ENCODE data around the gene BFSP1. TPM values are rescaled to one million over a fixed set of nuclear protein-coding genes. Genes with fewer than 3 reads are reported as not detected.
A peak's percentile ranks its signal among the peaks of the same experiment; 100 is the strongest.

BFSP1 gene
- 0.76 and 0.80 TPM in 2 replicates for total RNA-seq

DNA sequence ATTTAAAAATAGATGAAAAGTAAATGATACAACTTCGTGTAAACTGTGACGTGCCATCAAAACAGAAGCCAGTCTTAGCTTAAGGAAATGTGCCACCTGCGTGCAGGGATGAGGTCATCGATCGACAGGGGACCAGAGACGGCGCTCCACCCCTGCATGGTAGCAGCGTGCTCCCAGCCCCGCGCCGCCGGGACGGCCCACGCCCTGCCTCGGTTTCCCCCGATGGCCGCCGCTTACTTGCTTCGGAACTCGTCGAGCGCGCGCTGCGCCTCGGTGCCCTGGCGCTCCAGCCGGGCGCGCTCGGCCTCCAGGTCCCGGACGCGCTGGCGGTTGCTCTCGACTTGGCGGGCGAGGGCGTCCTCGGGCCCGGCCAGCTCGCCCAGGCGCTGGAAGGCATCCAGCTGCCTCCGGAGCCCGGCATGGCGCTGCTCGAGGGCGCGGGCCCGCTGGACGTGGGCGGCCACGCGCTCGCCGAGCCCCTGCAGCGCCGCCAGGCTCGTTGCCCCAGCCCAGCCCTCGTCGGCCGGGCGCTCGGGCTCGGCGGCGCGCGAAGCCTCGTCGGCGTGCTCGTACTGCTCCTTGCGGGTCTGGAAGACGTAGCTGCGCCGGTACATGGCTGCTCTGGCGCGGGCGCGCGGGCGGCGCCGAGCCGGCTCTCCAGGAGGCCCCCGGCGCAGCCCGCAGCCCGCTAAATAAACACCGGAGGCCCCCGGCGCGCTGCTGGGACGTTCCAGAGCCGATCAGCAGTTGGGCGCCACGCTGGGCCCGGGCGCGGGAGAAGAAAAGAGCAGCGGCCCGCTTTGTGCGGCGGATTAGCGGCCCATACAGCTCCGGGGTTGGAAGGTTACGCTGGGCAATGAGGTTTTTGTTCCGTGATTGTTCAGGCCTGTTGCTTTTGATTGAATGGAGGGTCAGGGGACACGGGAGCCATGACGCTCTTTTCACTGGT, at the start of gene BFSP1:
TSS of gene BFSP1 (minus strand) at position 664 of the 949 bp plus-strand sequence. CDS start at position 614, 50 bp downstream.
- H3K36me3 Mint-ChIP-seq (ENCODE audit: low read depth), result peaks cover 3% of the 10 kb centered on the region
- peak within 1 kb of the TSS; percentile 95 for H3K27ac Mint-ChIP-seq
- intact Hi-C loops (cut with micrococcal nuclease), result loop anchor here (1.0 to 10.0 kb wide), 4 partner anchors 26 to 604 kb away; partner anchors contain the start of genes DSTN, KAT14, MGME1 and PET117
- H3K4me3 Mint-ChIP-seq, result peak within 1 kb of the TSS; percentile 88
- peaks cover 12% of the 10 kb centered on the region for H3K27me3 Mint-ChIP-seq (ENCODE audit: insufficient read depth)
- H3K9me3 Mint-ChIP-seq, result no peaks in the 10 kb centered on the region
- peak; percentile 44 for DNase-seq (ENCODE audit: low spot score)
- peaks cover 30% of the 10 kb centered on the region for H3K4me1 Mint-ChIP-seq (ENCODE audit: low read depth)

DNA sequence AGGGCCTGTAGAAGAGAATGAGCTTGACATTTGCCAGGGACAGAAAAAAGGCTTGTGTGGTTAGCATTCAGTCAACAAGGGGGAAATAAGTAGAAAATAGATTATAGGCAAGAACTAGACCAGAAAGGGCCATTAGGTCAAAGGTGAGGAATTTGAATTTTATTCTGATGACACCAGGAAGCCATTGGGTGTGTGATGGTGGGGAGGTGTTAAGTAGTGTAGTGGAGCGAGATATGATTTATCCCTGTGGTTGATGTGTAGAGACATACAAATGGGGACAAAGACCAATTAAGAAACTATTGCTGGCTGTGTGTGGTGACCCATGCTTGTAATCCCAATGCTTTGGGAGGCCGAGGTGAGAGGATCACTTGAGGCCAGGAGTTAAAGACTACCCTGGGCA, 49.7 kb upstream of the BFSP1 start:
- no peaks in the 10 kb centered on the region for H3K9me3 Mint-ChIP-seq
- peaks cover 8% of the 10 kb centered on the region for H3K36me3 Mint-ChIP-seq (ENCODE audit: low read depth)
- peaks cover 1% of the 10 kb centered on the region for H3K27me3 Mint-ChIP-seq (ENCODE audit: insufficient read depth)
- H3K4me3 Mint-ChIP-seq, result no peak overlapping the region
- intact Hi-C loops (cut with micrococcal nuclease), result no loop called here
- H3K27ac Mint-ChIP-seq, result no peak overlapping the region
- peaks cover 17% of the 10 kb centered on the region for H3K4me1 Mint-ChIP-seq (ENCODE audit: low read depth)
- no peak for DNase-seq (ENCODE audit: low spot score)

DNA sequence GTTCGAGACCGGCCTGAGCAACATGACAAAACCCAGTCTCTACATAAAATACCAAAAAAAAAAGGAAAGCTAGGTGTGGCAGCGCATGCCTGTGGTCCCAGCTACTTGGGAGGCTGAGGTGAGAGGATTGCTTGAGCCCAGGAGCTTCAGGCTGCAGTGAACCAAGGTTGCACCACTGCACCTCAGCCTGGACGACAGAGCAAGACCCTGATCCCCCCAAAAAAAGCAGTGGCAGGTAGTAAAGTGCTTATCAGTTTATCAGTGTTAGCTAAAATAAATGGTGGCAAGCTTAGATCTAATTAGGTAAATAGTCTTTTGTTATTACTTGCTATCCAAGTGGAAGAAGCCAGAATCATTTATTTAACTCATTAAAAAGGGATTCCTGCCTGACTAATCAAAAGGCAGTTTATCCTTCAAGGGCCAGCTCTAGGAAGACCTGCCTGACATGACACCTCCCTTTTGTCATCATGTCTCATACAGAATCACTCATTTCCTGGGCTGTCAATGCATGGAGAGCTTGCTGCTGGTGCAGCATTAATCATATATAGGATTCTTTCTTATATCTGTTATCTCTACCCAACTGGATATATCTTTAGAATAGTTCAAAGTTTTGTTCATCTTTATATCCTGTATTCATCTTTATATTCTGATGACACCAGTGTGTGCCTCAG, 48.3 kb upstream of the BFSP1 start:
- Mint-ChIP-seq H3K36me3 (ENCODE audit: low read depth) (peaks cover 8% of the 10 kb centered on the region), H3K27me3 (ENCODE audit: insufficient read depth) (no peaks in the 10 kb centered on the region), H3K9me3 (no peaks in the 10 kb centered on the region), H3K4me1 (ENCODE audit: low read depth) (peaks cover 21% of the 10 kb centered on the region), H3K27ac (no peak overlapping the region), H3K4me3 (no peak overlapping the region)
- intact Hi-C loops (cut with micrococcal nuclease), result loop anchor here (5.0 kb wide), 1 partner anchor 988 kb away; the partner anchor contains the start of gene SMIM26
- no peak for DNase-seq (ENCODE audit: low spot score)

DNA sequence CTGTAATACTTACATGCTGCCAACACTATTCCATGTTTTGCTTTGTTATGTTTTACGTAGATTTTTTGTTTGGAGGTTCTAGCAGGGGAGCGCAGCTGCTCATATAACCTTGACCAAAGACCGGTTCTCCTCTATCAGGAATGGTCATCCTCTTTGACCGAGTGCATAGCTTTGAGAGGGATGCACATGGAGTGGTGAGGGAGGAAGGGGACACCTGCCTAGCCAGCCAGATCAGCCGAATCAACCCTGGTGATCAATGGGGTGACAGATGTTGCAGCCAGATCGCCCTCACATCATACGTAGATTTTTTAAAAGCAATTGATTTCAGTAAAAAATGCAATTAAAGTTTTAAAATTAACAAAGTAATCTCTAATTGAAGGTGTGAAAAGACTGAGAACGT, 45.0 kb upstream of the BFSP1 start:
- H3K27ac Mint-ChIP-seq, result no peak overlapping the region
- H3K36me3 Mint-ChIP-seq (ENCODE audit: low read depth), result peaks cover 8% of the 10 kb centered on the region
- H3K4me1 Mint-ChIP-seq (ENCODE audit: low read depth), result peaks cover 28% of the 10 kb centered on the region
- DNase-seq (ENCODE audit: low spot score), result no peak
- H3K4me3 Mint-ChIP-seq, result no peak overlapping the region
- intact Hi-C loops (cut with micrococcal nuclease), result loop anchor here (5.0 kb wide), 1 partner anchor 991 kb away; the partner anchor contains the start of gene SMIM26
- H3K9me3 Mint-ChIP-seq, result no peaks in the 10 kb centered on the region
- H3K27me3 Mint-ChIP-seq (ENCODE audit: insufficient read depth), result no peaks in the 10 kb centered on the region

DNA sequence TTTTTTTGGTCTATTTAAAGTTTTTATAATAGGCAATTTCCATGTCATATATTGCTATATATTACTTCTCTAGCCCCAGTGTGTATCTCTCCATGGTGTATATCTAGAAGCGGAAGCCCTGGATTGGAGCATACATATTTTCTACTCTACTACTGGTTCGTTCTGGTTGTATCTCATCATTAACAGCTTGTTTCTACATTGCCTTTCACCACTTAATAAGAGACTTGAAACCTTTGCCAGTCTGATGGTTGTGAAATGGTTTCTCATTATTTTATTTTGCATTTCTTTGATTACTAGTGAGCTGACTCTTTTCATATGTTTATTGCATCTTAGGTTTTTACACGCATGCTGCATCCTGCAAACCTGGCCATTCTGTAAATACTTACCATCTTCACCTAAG, 42.3 kb upstream of the BFSP1 start:
- Mint-ChIP-seq H3K36me3 (ENCODE audit: low read depth) (peaks cover 2% of the 10 kb centered on the region), H3K27me3 (ENCODE audit: insufficient read depth) (no peaks in the 10 kb centered on the region), H3K27ac (no peak overlapping the region), H3K9me3 (no peaks in the 10 kb centered on the region), H3K4me3 (no peak overlapping the region), H3K4me1 (ENCODE audit: low read depth) (peaks cover 23% of the 10 kb centered on the region)
- intact Hi-C loops (cut with micrococcal nuclease), result loop anchor here (5.0 kb wide), 2 partner anchors 564 to 714 kb away; partner anchors contain the start of genes KAT14, PET117 and ZNF133
- no peak for DNase-seq (ENCODE audit: low spot score)

DNA sequence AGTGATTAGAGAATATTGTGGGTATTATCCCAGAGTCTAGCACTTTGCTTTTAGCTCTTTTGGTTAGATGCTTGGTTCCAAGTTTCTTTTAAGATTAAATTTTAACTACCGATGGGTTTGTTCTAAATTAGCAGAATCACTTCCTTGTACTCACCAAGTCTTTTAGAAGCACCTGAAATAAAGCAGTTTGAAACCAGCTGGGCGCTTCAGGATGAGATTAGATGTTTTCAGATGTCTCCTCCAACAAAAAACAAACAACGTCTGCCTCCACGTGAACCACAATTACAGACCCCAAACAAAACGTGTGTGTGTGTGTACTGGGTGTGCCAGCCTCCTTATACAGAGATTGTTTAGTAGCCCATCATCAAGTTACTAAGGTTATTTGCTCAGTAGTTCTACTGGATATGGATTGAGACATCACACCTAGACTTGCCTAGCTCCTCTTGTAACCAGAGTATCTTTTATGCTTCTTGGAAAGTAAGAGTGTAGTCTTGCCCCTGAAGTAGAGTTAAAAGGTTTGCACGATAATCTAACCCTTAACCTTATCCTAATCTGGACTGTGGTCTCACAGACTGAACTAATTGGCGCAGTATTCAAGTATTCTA, 41.0 kb upstream of the BFSP1 start:
- Mint-ChIP-seq H3K4me3 (no peak overlapping the region), H3K27me3 (ENCODE audit: insufficient read depth) (peaks cover 6% of the 10 kb centered on the region), H3K4me1 (ENCODE audit: low read depth) (peaks cover 23% of the 10 kb centered on the region), H3K27ac (no peak overlapping the region), H3K36me3 (ENCODE audit: low read depth) (peaks cover 2% of the 10 kb centered on the region), H3K9me3 (no peaks in the 10 kb centered on the region)
- DNase-seq (ENCODE audit: low spot score), result no peak
- intact Hi-C loops (cut with micrococcal nuclease), result loop anchor here (5.0 kb wide), 2 partner anchors 565 to 715 kb away; partner anchors contain the start of genes KAT14, PET117 and ZNF133

DNA sequence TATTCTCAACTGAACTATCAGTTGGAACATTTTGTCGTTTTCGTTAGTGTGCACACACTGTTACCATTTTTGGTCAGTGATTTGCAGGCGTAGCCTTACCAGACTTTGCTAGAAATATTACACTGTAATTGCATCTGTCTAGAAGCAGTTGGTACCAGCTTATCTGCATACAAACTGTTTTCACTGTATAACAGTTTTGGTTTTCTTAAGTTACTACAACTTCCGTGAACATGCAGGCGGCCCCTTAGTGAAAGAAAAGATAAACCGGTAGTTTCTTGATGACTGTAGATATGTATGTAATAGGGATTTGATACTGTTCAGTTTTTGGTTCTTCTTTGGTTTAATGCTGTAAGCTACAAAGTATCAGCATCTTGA, 40.0 kb upstream of the BFSP1 start:
- intact Hi-C loops (cut with micrococcal nuclease), result loop anchor here (2.0 to 5.0 kb wide), 4 partner anchors 40 to 716 kb away; partner anchors contain the start of genes KAT14, MGME1, PET117 and SNX5
- Mint-ChIP-seq H3K4me3 (peak overlapping the region; percentile 89), H3K27me3 (ENCODE audit: insufficient read depth) (peaks cover 6% of the 10 kb centered on the region), H3K27ac (peak overlapping the region; percentile 93), H3K9me3 (no peaks in the 10 kb centered on the region), H3K36me3 (ENCODE audit: low read depth) (peaks cover 2% of the 10 kb centered on the region), H3K4me1 (ENCODE audit: low read depth) (peaks cover 23% of the 10 kb centered on the region)
- no peak for DNase-seq (ENCODE audit: low spot score)

DNA sequence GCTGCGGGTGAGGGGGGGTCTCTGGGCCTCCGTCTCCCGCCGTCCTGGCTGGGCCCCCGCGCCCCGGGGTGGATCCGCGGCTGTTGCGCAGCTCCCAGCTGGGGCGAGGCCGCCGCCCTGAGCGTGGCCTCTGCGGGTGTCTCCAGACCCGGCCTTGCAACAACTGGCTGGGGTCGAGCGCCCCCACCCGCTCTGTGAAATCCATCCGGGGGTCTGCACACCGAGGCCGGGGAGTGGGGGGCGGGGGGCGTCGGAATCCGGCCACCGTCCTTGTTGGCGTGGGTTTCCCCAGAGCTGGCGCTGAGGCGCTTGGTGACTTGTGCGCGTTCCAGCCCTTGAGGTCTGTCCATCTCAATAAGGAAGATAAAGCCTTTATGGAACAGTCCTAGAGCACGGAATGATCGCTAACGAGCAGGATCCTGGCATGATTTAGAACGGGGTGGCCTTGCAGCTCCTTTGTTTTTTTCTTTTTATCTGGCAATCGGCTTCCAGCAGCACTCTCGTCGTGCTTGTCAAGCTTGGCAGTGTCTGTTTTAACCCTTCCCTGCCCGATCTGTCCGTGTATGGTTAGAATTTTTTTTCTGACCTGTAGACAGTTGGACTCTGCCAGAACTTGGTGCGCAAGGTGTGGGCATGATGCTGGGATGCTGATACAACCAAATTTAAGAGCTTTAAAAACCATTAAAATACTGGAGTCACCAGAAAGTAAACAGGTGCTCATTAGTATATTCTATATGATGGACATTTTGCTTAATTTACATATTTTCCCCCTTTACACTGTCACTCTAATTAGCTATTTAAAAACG, 39.4 kb upstream of the BFSP1 start:
- Mint-ChIP-seq H3K27me3 (ENCODE audit: insufficient read depth) (peaks cover 6% of the 10 kb centered on the region), H3K9me3 (no peaks in the 10 kb centered on the region), H3K36me3 (ENCODE audit: low read depth) (peaks cover 2% of the 10 kb centered on the region), H3K4me1 (ENCODE audit: low read depth) (peaks cover 23% of the 10 kb centered on the region), H3K4me3 (peak overlapping the region; percentile 89), H3K27ac (peak overlapping the region; percentile 93)
- intact Hi-C loops (cut with micrococcal nuclease), result loop anchor here (1.0 to 5.0 kb wide), 7 partner anchors 33 to 717 kb away; partner anchors contain the start of genes BFSP1, KAT14, MGME1 and PET117
- no peak for DNase-seq (ENCODE audit: low spot score)

DNA sequence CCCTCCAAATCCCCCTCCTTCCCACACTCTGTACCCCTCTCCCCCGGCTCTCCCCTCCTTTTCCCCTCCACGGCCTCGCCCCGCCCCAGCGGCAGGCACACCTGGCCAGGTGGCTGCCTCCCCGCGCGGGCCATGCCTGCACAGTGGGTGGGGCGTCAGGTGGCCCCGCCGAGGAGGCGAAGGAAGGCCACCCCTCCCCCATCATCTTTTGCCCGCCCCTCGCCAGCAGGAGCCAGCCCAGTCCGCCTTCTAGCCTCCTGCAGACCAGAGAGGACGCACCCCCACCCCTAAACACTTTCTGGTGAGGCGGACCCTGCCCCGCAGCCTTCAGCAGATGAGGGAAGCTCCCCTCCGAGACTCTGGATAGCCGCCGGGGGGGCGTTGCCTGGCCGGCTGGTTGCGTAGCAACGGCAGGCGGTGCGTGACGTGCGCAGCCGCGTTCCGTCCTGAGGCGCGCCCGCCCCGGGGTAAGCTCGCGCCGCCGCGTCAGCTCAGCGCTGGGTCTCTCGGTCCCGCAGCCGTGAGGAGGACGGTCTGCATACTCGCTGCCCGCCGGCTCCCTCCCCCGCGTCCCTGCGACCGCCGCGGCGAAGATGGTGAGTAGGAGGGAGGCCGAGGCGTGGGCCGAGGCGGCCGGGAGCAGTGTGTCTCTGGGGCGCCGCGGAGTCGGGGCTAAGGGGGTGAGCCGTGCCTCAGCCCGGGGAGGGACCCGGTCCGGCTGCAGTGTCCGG, 38.6 kb upstream of the BFSP1 start, which contains the start of gene DSTN:
TSS of gene DSTN (plus strand) at position 460 of the 731 bp plus-strand sequence. CDS start at position 594, 134 bp downstream.
- Mint-ChIP-seq H3K4me3 (peak within 1 kb of the TSS; percentile 94), H3K27ac (peak within 1 kb of the TSS; percentile 93), H3K27me3 (ENCODE audit: insufficient read depth) (peaks cover 6% of the 10 kb centered on the region), H3K36me3 (ENCODE audit: low read depth) (peaks cover 2% of the 10 kb centered on the region), H3K9me3 (no peaks in the 10 kb centered on the region), H3K4me1 (ENCODE audit: low read depth) (peaks cover 19% of the 10 kb centered on the region)
- peak; percentile 86 for DNase-seq (ENCODE audit: low spot score)
- intact Hi-C loops (cut with micrococcal nuclease), result loop anchor here (1.0 to 5.0 kb wide), 10 partner anchors 11 to 938 kb away; partner anchors contain the start of genes BFSP1, KAT14, MGME1 and PET117

DNA sequence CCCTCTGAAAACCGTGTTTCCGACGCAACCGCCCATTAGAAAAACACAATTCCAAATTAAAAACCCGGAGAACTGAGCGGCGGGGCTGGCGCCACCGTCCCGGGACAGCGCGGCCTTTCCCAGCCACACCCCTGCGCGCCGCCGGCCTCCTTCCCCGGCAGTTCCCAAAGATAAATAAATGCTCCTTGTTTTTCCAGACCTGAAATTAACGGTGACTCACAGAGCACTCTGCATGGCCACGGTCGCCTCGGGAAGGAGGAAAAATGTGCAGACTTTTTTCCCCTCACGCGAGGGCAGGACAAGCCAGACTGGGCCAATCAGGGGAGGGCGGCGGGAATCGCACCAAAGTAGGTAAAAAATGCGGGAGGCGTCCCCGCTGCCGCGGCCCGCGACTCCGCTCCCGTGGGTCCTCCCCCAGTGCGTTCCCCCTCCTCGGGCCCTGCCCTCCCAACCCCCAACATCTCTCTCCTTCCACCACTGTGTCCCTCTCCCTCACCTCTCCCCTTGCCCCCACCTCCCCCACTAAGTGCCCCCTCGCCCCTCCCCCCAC, 37.9 kb upstream of the BFSP1 start:
- Mint-ChIP-seq H3K9me3 (no peaks in the 10 kb centered on the region), H3K27me3 (ENCODE audit: insufficient read depth) (peaks cover 8% of the 10 kb centered on the region), H3K27ac (no peak overlapping the region), H3K4me1 (ENCODE audit: low read depth) (peaks cover 19% of the 10 kb centered on the region), H3K4me3 (peak overlapping the region; percentile 94), H3K36me3 (ENCODE audit: low read depth) (peaks cover 2% of the 10 kb centered on the region)
- DNase-seq (ENCODE audit: low spot score), result peak; percentile 6
- intact Hi-C loops (cut with micrococcal nuclease), result loop anchor here (1.0 kb wide), 3 partner anchors 11 to 938 kb away; partner anchors contain the start of genes RRBP1 and SEC23B

Data from activated T-helper 1 cell treated with anti-CD3 and anti-CD28 coated beads, Interleukin-12 subunit alpha, Interleukin-12 subunit beta, Interleukin-2, Interleukin-4 antibody, amounts not matched to agents 30 ng/mL and 10 ng/mL and 1 ng/mL, durations not matched to agents 14 hours and 24 hours and 36 hours (primary cell).